Esophagus squamous epithelium (tissue), 5 donors: ENCODE data around the gene GALNS. TPM values are rescaled to one million over a fixed set of nuclear protein-coding genes. Genes with fewer than 3 reads are reported as not detected.

ENCODE experiments used
- DNase-seq: peaks from one replicate; lab custom pipeline; 2025; lab: John Stamatoyannopoulos, UW
- H3K27ac ChIP-seq, 4 donors: fragments of 200-600 bp; sonication (generic); one replicate each; pipeline ENCODE4 v1.5.1; 2016 to 2019; ENCODE audit warnings: mild to moderate bottlenecking in 1 of 4
- H3K27me3 ChIP-seq, 4 donors: fragments of 200-600 bp; sonication (generic); 1 replicate in 3 of 4; 2 replicates in 1 of 4; pipeline versions ENCODE4 v1.5.1 to v1.6.0; 2017 to 2021; ENCODE audit warnings: antibody characterized with exemption in 1 of 4
- H3K36me3 ChIP-seq, 3 donors: fragments of 200-600 bp; sonication (generic); one replicate each; pipeline ENCODE4 v1.5.1; 2016 to 2019
- H3K4me1 ChIP-seq, 3 donors: fragments of 200-600 bp; sonication (generic); one replicate each; pipeline ENCODE4 v1.5.1; 2017 to 2019
- H3K4me3 ChIP-seq, 4 donors: fragments of 200-600 bp; sonication (generic); 1 replicate in 3 of 4; 2 replicates in 1 of 4; pipeline ENCODE4 v1.5.1; 2016 to 2019; ENCODE audit warnings: mild to moderate bottlenecking in 2 of 4, moderate library complexity in 1 of 4
- H3K9me3 ChIP-seq, 3 donors: fragments of 200-600 bp; sonication (generic); one replicate each; pipeline ENCODE4 v1.5.1; 2016 to 2019
- POLR2A ChIP-seq, 4 donors: fragments of 450-650 bp; IDR thresholded peaks; one replicate each; pipeline ENCODE4 v1.6.1; 2017; ENCODE audit warnings: antibody characterized with exemption in 4 of 4, mild to moderate bottlenecking in 4 of 4, moderate library complexity in 3 of 4
- WGBS, 2 donors: methylation state at CpG; one replicate each; pipeline ENCODE4 v1.1.5; 2018; 5-methylcytosine and 5-hydroxymethylcytosine counted together
- intact Hi-C: fragments of 100-400 bp; cut with DNase I; formaldehyde crosslinking; loops from one replicate; pipeline ENCODE4 v1.15.0; 2022
- total RNA-seq, 4 donors: library from RNA; depleted of rRNA; stranded (reverse); fragments of >200 nt; gene quantifications; one replicate each; pipeline ENCODE4 v1.1.0, GENCODE V29; 2016
- TF ChIP-seq, protein P1 (sequence below), 6 experiments: fragments of 450-650 bp in 4 of 6; fragments of 200-600 bp in 2 of 6; sonication (generic) in 2 of 6; IDR thresholded peaks; one replicate each; pipeline ENCODE4 v1.5.1; 2016 to 2019; ENCODE audit warnings: antibody characterized with exemption in 6 of 6, mild to moderate bottlenecking in 4 of 6, moderate library complexity in 4 of 6
- donor health status: DM: yes; HTN: yes; CAD: no.

GALNS gene
- total RNA-seq, 4 donors from 2014 or later = 9.5 to 24.2 (median 20.5) TPM

GRCh38 chr16:88764913-88765349 lies 91.8 kb downstream of the GALNS start:
- no peak for TF ChIP-seq POLR2A (IDR thresholded peaks at IDR 0.05)
- TF ChIP-seq, protein P1, sequence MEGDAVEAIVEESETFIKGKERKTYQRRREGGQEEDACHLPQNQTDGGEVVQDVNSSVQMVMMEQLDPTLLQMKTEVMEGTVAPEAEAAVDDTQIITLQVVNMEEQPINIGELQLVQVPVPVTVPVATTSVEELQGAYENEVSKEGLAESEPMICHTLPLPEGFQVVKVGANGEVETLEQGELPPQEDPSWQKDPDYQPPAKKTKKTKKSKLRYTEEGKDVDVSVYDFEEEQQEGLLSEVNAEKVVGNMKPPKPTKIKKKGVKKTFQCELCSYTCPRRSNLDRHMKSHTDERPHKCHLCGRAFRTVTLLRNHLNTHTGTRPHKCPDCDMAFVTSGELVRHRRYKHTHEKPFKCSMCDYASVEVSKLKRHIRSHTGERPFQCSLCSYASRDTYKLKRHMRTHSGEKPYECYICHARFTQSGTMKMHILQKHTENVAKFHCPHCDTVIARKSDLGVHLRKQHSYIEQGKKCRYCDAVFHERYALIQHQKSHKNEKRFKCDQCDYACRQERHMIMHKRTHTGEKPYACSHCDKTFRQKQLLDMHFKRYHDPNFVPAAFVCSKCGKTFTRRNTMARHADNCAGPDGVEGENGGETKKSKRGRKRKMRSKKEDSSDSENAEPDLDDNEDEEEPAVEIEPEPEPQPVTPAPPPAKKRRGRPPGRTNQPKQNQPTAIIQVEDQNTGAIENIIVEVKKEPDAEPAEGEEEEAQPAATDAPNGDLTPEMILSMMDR (IDR thresholded peaks at IDR 0.05) = no peak
- WGBS, 2 donors = 40 to 60% methylated on average over 1 of the region's 9 CpGs
- Histone ChIP-seq H3K27ac (peak overlapping the region in 3 of 4 donors; percentile 21 to 39 (median 29)), H3K9me3 (no peaks in the 10 kb centered on the region), H3K4me1 (peaks cover 43 to 100% (median 66%) of the 10 kb centered on the region in 3 donors), H3K27me3 (no peaks in the 10 kb centered on the region), H3K36me3 (peaks cover 0 to 32% (median 0%) of the 10 kb centered on the region in 3 donors), H3K4me3 (no peak overlapping the region)
- intact Hi-C loops = no loop called here
- no peak for DNase-seq

DNA sequence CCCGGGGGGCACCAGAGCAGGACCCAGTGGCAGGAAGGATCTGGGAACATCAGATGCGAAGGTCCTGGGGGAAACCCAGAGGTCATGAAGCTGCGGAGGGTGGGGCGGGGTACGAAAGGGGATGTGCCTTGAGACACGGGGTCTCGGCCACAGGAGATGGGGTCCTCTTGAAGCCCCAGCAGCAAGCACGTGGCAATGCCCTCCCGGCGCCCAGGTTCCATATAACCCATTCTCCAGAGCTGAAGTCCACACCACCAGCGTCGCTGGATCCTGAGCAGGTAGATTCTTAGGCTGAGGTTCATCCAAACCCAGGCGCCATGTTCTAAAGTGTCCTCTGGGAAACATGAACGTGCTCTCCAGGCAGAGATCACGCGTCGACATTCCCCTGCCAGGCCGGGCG lies 92.7 kb downstream of the GALNS start:
- no peak overlapping the region for H3K4me3 ChIP-seq
- WGBS, 2 donors = 87 to 91% methylated on average over 16 to 18 of the region's 19 CpGs
- DNase-seq = no peak
- no peaks in the 10 kb centered on the region for H3K9me3 ChIP-seq
- H3K27ac ChIP-seq = peak overlapping the region in 2 of 4 donors; percentile 78 to 86
- peaks cover 36 to 100% (median 66%) of the 10 kb centered on the region in 3 donors for H3K4me1 ChIP-seq
- intact Hi-C loops = no loop called here
- peaks cover 0 to 37% (median 0%) of the 10 kb centered on the region in 3 donors for H3K36me3 ChIP-seq
- TF ChIP-seq POLR2A (IDR thresholded peaks at IDR 0.05) = no peak
- TF ChIP-seq, protein P1 (IDR thresholded peaks at IDR 0.05) = no peak
- H3K27me3 ChIP-seq = no peaks in the 10 kb centered on the region

Other genes starting within 250 kb of the GALNS start
- 1 to 10 TPM in 1 of 4 donors, not detected in 3; 2.4 TPM for gene IL17C, start 218.4 kb downstream of the GALNS start, total RNA-seq
- 100 to 1,000 TPM in 2 of 4 donors, 10 to 100 TPM in 2; 67.1 to 205 (median 98.7) TPM for gene CYBA, start 205.9 kb downstream of the GALNS start, total RNA-seq
- 100 to 1,000 TPM in 1 of 4 donors, 10 to 100 TPM in 3; 52.7 to 134 (median 71.4) TPM for gene MVD, start 193.9 kb downstream of the GALNS start, total RNA-seq
- under 1 TPM in 2 of 4 donors, not detected in 2; 0.23 to 0.95 TPM for gene SNAI3, start 170.4 kb downstream of the GALNS start, total RNA-seq
- 10 to 100 TPM in 2 of 4 donors, 1 to 10 TPM in 2; 7.1 to 16.8 (median 9.6) TPM for gene RNF166, start 150.5 kb downstream of the GALNS start, total RNA-seq
- gene CTU2, start 150.4 kb downstream of the GALNS start, total RNA-seq = 10 to 100 TPM in 1 of 4 donors, 1 to 10 TPM in 3; 4.4 to 13.2 (median 6.3) TPM
- 100 to 1,000 TPM in 2 of 4 donors, 10 to 100 TPM in 2; 46.0 to 131 (median 103) TPM for gene PIEZO1, start 71.7 kb downstream of the GALNS start, total RNA-seq
- gene CDT1, start 53.2 kb downstream of the GALNS start, total RNA-seq = 10 to 100 TPM in 3 of 4 donors, 1 to 10 TPM in 1; 7.7 to 20.7 (median 11.2) TPM
- gene APRT, start 45.0 kb downstream of the GALNS start, total RNA-seq = 100 to 1,000 TPM; 186 to 314 (median 250) TPM
- 10 to 100 TPM; 20.7 to 29.7 (median 24.7) TPM for gene TRAPPC2L, start 180 bp upstream of the GALNS start, total RNA-seq
- gene PABPN1L, start 9.7 kb upstream of the GALNS start, total RNA-seq = not detected
- 1 to 10 TPM in 2 of 4 donors, under 1 TPM in 2; 0.18 to 2.7 (median 1.4) TPM for gene CBFA2T3, start 120.3 kb upstream of the GALNS start, total RNA-seq
- 10 to 100 TPM; 15.1 to 21.1 (median 17.4) TPM for gene ACSF3, start 236.9 kb upstream of the GALNS start, total RNA-seq